T-helper 17 cell (primary cell): ENCODE data around the gene MICA. TPM values are rescaled to one million over a fixed set of nuclear protein-coding genes. Genes with fewer than 3 reads are reported as not detected.

Source experiments
- ATAC-seq: fragments of 150-1000 bp; cut with Tn5 transposase; 2 replicates; pipeline ENCODE4 v1.10.0; 2021; ENCODE audit warnings: mild to moderate bottlenecking, moderate library complexity
- DNase-seq, 3 donors: peaks; one replicate each; pipeline versions ENCODE4 v3.0.0 to v3.0.0-alpha.2; 2020 to 2021
- H3K9me3 ChIP-seq: one replicate; pipeline ENCODE4 v1.7.0; 2013; ENCODE audit warnings: low read length, mild to moderate bottlenecking; ENCODE audit not compliant: control insufficient read depth, poor library complexity, severe bottlenecking
- H3K27ac Mint-ChIP-seq: one replicate; pipeline ENCODE4 v1.8.0; 2022; ENCODE audit warnings: mild to moderate bottlenecking, moderate library complexity, mixed read lengths
- H3K27me3 Mint-ChIP-seq: one replicate; pipeline ENCODE4 v1.8.0; 2022; ENCODE audit warnings: mixed read lengths
- H3K36me3 Mint-ChIP-seq: one replicate; pipeline ENCODE4 v1.8.0; 2022; ENCODE audit warnings: low read depth, mixed read lengths
- H3K4me1 Mint-ChIP-seq: one replicate; pipeline ENCODE4 v1.8.0; 2022; ENCODE audit warnings: mild to moderate bottlenecking, mixed read lengths
- H3K4me3 Mint-ChIP-seq: one replicate; pipeline ENCODE4 v1.8.0; 2022; ENCODE audit warnings: mild to moderate bottlenecking, moderate library complexity, mixed read lengths
- total RNA-seq, 4 donors: library from RNA in 2 of 4; stranded (reverse) in 2 of 4; gene quantifications; one replicate each; pipeline ENCODE4 v1.2.3 and lab custom pipeline; 2022 to 2026

MICA gene
- 10 to 100 TPM; 11.2 to 11.5 TPM for total RNA-seq
- 20.1 to 31.3 reads per million in 2 donors for total RNA-seq (lab: John Stamatoyannopoulos, UW)

DNA sequence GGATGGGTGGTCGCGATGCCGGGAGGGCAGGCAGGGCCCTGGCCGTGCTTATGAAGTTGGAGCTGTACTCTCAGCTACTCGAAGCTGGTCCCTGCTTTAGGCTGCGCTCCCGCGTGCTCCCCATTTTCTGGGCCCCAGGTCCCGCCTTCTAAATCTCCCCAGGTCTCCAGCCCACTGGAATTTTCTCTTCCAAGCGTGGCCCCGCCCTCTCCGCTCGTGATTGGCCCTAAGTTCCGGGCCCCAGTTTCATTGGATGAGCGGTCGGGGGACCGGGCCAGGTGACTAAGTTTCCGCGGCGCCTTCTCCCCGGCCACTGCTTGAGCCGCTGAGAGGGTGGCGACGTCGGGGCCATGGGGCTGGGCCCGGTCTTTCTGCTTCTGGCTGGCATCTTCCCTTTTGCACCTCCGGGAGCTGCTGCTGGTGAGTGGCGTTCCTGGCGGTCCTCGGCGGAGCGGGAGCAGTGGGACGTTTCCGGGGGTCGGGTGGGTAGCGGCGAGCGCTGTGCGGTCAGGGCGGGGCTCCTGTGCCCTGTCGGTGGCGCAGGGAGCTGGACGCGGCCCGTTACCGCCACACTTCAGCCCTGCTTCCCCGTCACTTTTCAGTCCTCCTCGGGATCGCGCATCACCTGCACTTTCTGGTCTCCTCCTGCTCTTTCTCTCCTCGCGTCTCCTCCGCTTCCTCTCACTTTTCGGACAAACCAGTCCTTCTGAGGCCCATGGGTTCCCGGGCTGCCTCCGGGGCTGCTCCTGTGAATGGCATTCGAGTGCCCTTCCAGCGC lies at the start of gene MICA:
TSS of gene MICA (plus strand) at position 313 of the 778 bp plus-strand sequence. CDS start at position 351, 38 bp downstream.
- peak; percentile 43 to 72 (median 67) for DNase-seq
- peak; percentile 56 for ATAC-seq
- H3K9me3 ChIP-seq, result no peaks in the 10 kb centered on the region
- Mint-ChIP-seq H3K4me3 (peak within 1 kb of the TSS; percentile 91), H3K27ac (peak within 1 kb of the TSS; percentile 97), H3K27me3 (no peaks in the 10 kb centered on the region), H3K4me1 (peaks cover 72% of the 10 kb centered on the region), H3K36me3 (no peaks in the 10 kb centered on the region)

DNA sequence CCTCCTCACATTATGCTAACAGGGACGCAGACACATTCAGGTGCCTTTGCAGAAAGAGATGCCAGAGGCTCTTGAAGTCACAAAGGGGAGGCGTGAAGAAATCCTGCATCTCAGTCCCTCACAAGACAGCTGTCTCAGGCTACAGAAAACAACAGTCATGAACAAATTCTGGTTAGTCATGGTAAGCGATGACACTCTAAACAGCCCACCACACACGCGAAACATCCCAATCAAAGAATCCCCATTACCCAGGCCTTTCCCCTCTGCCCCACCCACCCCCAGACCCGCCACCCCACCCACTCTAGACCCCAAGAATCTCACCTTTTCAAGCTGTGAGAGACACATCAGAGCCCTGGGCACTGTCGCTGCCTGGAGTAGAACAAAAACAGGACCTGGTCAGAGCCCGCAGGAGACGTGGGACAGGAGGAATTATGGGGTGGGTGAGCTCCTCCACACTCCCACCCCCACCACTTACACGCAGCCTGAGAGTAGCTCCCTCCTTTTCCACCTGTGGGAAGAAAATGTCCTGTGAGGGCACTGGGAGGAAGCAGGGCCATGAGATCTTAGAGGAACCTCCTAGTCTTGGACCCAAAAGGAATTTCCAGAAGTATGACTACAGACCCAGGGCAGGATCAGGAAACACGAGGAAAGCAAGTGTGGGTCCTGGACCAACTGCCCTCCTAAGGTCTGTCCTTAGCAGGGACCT lies 49.1 kb upstream of the MICA start:
- peaks cover 73% of the 10 kb centered on the region for H3K4me1 Mint-ChIP-seq
- H3K9me3 ChIP-seq, result no peaks in the 10 kb centered on the region
- ATAC-seq, result no peak
- no peaks in the 10 kb centered on the region for H3K27me3 Mint-ChIP-seq
- no peak for DNase-seq
- H3K36me3 Mint-ChIP-seq, result peaks cover 29% of the 10 kb centered on the region
- peak overlapping the region; percentile 91 for H3K4me3 Mint-ChIP-seq
- H3K27ac Mint-ChIP-seq, result peak overlapping the region; percentile 100

DNA sequence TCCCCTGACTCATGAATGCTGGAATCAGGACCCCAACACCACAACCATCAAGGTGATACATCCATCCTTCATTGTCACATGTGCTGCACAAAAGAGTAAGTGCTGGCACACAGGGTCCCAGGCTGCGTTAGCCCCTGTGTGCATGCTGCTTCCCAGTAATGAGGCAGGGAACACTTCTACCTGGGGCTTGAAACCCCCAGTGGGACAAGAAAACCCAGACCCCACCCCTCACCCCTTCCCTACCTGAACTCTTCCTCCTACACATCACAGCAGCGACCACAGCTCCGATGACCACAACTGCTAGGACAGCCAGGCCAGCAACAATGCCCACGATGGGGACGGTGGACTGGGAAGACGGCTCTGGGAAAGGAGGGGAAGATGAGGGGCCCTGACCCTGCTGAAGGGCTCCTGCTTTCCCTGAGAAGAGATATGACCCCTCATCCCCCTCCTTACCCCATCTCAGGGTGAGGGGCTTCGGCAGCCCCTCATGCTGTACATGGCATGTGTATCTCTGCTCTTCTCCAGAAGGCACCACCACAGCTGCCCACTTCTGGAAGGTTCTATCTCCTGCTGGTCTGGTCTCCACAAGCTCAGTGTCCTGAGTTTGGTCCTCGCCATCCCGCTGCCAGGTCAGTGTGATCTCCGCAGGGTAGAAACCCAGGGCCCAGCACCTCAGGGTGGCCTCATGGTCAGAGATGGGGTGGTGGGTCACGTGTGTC lies 48.4 kb upstream of the MICA start:
- Mint-ChIP-seq H3K27ac (peak overlapping the region; percentile 100), H3K4me1 (peaks cover 73% of the 10 kb centered on the region), H3K36me3 (peaks cover 29% of the 10 kb centered on the region), H3K4me3 (peak overlapping the region; percentile 91), H3K27me3 (no peaks in the 10 kb centered on the region)
- ATAC-seq (no peak), DNase-seq (no peak)
- no peaks in the 10 kb centered on the region for H3K9me3 ChIP-seq

DNA sequence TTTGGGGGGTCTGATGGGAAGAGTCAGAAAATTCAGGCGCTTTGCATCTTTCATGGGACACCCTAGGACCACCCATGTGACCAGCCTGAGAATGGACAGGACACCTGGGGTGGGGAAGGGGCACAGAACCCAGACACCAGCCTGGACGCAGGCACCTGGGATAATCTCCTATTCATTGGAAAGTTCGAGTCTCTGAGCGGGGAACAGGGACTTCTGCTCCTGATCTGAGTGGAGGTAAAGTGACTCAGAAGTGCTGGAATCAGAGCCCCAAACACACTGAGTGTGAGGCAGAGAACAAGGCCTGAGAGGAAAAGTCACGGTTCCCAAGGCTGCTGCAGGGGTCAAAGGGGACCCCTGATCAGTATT lies 47.8 kb upstream of the MICA start:
- H3K27ac Mint-ChIP-seq, result peak overlapping the region; percentile 100
- peaks cover 29% of the 10 kb centered on the region for H3K36me3 Mint-ChIP-seq
- peak overlapping the region; percentile 91 for H3K4me3 Mint-ChIP-seq
- ATAC-seq (no peak), DNase-seq (no peak)
- no peaks in the 10 kb centered on the region for H3K9me3 ChIP-seq
- peaks cover 72% of the 10 kb centered on the region for H3K4me1 Mint-ChIP-seq
- no peaks in the 10 kb centered on the region for H3K27me3 Mint-ChIP-seq

DNA sequence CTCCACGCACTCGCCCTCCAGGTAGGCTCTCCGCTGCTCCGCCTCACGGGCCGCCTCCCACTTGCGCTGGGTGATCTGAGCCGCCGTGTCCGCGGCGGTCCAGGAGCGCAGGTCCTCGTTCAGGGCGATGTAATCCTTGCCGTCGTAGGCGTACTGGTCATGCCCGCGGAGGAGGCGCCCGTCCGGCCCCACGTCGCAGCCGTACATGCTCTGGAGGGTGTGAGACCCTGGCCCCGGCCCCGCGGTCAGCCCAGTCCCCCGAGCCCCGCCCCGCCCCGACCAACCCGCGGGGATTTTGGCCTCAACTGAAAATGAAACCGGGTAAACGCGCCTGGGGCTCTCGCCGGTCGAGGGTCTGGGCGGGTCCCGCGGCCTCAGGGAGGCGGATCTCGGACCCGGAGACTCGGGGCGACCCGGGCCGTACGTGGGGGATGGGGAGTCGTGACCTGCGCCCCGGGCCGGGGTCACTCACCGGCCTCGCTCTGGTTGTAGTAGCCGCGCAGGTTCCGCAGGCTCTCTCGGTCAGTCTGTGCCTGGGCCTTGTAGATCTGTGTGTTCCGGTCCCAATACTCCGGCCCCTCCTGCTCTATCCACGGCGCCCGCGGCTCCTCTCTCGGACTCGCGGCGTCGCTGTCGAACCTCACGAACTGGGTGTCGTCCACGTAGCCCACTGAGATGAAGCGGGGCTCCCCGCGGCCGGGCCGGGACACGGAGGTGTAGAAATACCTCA lies 47.0 kb upstream of the MICA start:
- H3K4me3 Mint-ChIP-seq, result peak overlapping the region; percentile 91
- H3K4me1 Mint-ChIP-seq, result peaks cover 66% of the 10 kb centered on the region
- DNase-seq (peak in 2 of 3 donors; percentile 19 to 29), ATAC-seq (peak; percentile 0)
- peaks cover 29% of the 10 kb centered on the region for H3K36me3 Mint-ChIP-seq
- no peaks in the 10 kb centered on the region for H3K9me3 ChIP-seq
- H3K27me3 Mint-ChIP-seq, result no peaks in the 10 kb centered on the region
- peak overlapping the region; percentile 100 for H3K27ac Mint-ChIP-seq

DNA sequence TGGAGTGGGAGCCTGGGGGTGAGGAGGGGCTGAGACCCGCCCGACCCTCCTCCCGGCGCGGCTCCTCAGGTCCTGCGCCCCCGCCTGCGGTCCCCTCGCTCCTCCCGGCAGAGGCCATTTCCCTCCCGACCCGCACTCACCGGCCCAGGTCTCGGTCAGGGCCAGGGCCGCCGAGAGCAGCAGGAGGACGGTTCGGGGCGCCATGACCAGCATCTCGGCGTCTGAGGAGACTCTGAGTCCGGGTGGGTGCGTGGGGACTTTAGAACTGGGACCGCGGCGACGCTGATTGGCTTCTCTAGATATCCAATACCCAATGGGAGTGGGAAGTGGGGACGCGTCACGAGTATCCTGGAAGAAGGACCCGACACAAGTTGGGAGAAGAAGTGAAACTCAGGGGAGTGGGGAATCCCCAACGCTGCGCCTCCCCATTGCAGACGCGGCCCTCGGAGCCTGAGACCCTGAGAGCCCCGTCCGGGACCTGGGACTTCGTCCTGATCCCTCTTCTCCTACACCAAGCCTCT lies 46.4 kb upstream of the MICA start, which contains the start of gene HLA-B:
TSS of gene HLA-B (minus strand) at position 234 of the 521 bp plus-strand sequence. CDS start at position 213, 21 bp downstream.
- DNase-seq, result peak; percentile 74 to 83 (median 77)
- no peaks in the 10 kb centered on the region for H3K9me3 ChIP-seq
- Mint-ChIP-seq H3K36me3 (peaks cover 29% of the 10 kb centered on the region), H3K4me1 (peaks cover 62% of the 10 kb centered on the region), H3K27ac (peak within 1 kb of the TSS; percentile 100), H3K27me3 (no peaks in the 10 kb centered on the region), H3K4me3 (peak within 1 kb of the TSS; percentile 91)
- ATAC-seq, result peak; percentile 85

DNA sequence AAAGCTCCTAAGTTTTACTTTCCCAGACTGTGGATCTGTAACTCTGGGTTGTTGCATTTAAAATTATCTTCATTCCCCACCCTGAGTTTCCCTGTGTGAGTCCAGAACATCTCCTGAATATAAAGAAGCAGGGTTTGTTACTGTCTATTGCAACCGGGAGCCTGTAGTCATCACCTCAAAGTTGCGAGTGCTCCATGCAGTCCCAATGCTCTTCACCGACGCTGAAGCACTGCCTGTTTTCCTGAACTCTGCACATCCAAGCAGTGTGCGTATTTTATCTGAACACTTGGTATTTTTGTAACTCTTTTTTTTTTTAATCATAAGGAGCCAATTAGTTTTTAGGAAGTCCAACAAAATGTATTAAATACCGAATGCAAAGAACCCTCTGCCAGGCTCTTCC lies 45.5 kb upstream of the MICA start:
- DNase-seq (no peak), ATAC-seq (no peak)
- Mint-ChIP-seq H3K27ac (peak overlapping the region; percentile 100), H3K4me1 (peaks cover 54% of the 10 kb centered on the region), H3K36me3 (peaks cover 22% of the 10 kb centered on the region), H3K27me3 (no peaks in the 10 kb centered on the region), H3K4me3 (peak overlapping the region; percentile 91)
- H3K9me3 ChIP-seq, result no peaks in the 10 kb centered on the region

DNA sequence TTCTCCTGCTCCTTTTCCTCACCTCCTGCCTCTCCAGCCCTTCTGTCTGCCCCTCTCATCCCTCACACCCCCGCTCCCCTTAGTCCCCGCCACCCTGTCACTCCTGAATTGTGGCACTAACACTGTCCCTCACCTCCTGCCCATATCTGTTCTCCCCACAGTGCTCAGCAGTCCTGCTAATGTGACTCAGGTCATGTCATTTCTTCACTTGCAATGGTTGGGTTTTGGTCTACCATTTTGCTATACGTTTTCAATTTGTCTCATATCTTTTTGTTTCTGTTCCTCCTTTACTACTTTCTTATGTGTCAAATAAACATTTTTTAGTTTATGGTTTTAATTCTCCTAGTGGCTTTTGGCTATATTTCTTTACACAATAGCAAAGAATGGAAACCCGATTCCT lies 45.1 kb upstream of the MICA start:
- H3K4me3 Mint-ChIP-seq, result peak overlapping the region; percentile 91
- no peaks in the 10 kb centered on the region for H3K27me3 Mint-ChIP-seq
- H3K36me3 Mint-ChIP-seq, result peaks cover 21% of the 10 kb centered on the region
- DNase-seq (no peak), ATAC-seq (no peak)
- peaks cover 49% of the 10 kb centered on the region for H3K4me1 Mint-ChIP-seq
- H3K27ac Mint-ChIP-seq, result peak overlapping the region; percentile 100
- H3K9me3 ChIP-seq, result no peaks in the 10 kb centered on the region

DNA sequence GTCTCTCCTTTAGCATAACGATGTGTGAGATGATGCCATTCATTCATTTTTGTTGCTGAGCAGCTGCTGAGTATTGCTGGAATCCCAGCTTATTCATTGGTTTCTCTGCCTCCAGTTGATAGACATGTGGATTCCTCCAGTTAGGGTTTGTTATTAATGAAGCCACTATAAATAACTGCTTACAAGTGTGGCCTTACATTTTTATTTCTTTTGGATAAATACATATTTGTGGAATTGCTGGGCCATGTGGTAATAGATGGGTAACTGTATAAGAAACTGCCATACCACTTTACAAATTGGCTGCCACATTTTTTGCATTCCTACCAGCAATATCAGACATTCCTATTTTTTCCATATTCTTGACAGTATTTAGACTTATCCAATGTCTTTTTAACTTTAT lies 43.8 kb upstream of the MICA start:
- ATAC-seq (no peak), DNase-seq (no peak)
- Mint-ChIP-seq H3K36me3 (peaks cover 12% of the 10 kb centered on the region), H3K4me1 (peaks cover 43% of the 10 kb centered on the region), H3K27me3 (no peaks in the 10 kb centered on the region), H3K4me3 (peak overlapping the region; percentile 12), H3K27ac (peak overlapping the region; percentile 100)
- no peaks in the 10 kb centered on the region for H3K9me3 ChIP-seq

GRCh38 chr6:31362751-31363150 lies 40.6 kb upstream of the MICA start:
- Mint-ChIP-seq H3K27me3 (no peaks in the 10 kb centered on the region), H3K4me1 (peaks cover 31% of the 10 kb centered on the region), H3K27ac (no peak overlapping the region), H3K36me3 (peaks cover 3% of the 10 kb centered on the region), H3K4me3 (no peak overlapping the region)
- DNase-seq, result no peak
- no peaks in the 10 kb centered on the region for H3K9me3 ChIP-seq
- no peak for ATAC-seq

DNA sequence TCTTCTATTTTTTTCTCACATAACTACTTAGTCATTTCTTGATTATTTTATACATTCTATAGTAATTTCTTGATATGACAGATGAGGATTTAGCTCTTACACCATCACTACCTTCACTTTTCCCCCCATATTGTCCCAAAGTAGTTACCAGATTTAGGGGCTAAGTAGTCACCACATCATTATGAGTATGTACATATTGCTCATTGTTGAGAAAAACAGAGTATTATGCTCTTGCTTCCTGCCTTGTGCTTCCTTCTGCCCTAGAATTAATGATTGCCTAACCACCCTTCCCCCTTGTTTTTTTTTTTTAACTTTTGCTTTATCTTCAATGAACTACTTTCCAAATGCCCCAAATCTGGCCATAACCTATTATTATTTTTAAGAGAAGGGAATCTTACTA lies 39.6 kb upstream of the MICA start:
- Mint-ChIP-seq H3K27me3 (peaks cover 9% of the 10 kb centered on the region), H3K27ac (no peak overlapping the region), H3K36me3 (no peaks in the 10 kb centered on the region), H3K4me3 (no peak overlapping the region), H3K4me1 (peaks cover 20% of the 10 kb centered on the region)
- DNase-seq, result no peak
- ATAC-seq, result no peak
- H3K9me3 ChIP-seq, result no peaks in the 10 kb centered on the region

GRCh38 chr6:31365864-31366263 lies 37.5 kb upstream of the MICA start:
- Mint-ChIP-seq H3K27ac (no peak overlapping the region), H3K4me3 (peak overlapping the region; percentile 49)

More at GRCh38 chr6:31365864-31366263, 37.5 kb upstream of the MICA start:
- ATAC-seq, result no peak
- no peak for DNase-seq
- H3K4me1 Mint-ChIP-seq, result peaks cover 10% of the 10 kb centered on the region
- no peaks in the 10 kb centered on the region for H3K36me3 Mint-ChIP-seq
- peaks cover 24% of the 10 kb centered on the region for H3K27me3 Mint-ChIP-seq
- H3K9me3 ChIP-seq, result no peaks in the 10 kb centered on the region
